ENCODE results near the gene HOXB7. TPM values are rescaled to one million over a fixed set of nuclear protein-coding genes. Genes with fewer than 3 reads are reported as not detected.

Gene HOXB7
- total RNA-seq, 4 donors from 2014 or later: 10.7 to 22.8 (median 19.0) TPM

- H3K4me3 ChIP-seq: peak overlapping the region; percentile 36 to 65 (median 56)
- peak overlapping the region; percentile 50 to 88 (median 74) for H3K27ac ChIP-seq
- peak in 2 of 3 donors; percentile 87 to 90 for DNase-seq
- peaks cover 0 to 63% (median 18%) of the 10 kb centered on the region in 4 donors for H3K4me1 ChIP-seq
- H3K27me3 ChIP-seq: no peaks in the 10 kb centered on the region
- TF ChIP-seq CTCF (IDR thresholded peaks at IDR 0.05): no peak
- peak; percentile 17 to 36 for TF ChIP-seq POLR2A (IDR thresholded peaks at IDR 0.05)
- H3K9me3 ChIP-seq: no peaks in the 10 kb centered on the region
- H3K36me3 ChIP-seq: peaks cover 0 to 16% (median 0%) of the 10 kb centered on the region in 3 donors
Measured at GRCh38 chr17:48597778-48598631, 12.8 kb downstream of the HOXB7 start.

GRCh38 chr17:48597528-48597777 is 13.4 kb downstream of the HOXB7 start:
- Histone ChIP-seq H3K27ac (peak overlapping the region; percentile 50 to 88 (median 74)), H3K4me1 (peaks cover 0 to 68% (median 18%) of the 10 kb centered on the region in 4 donors), H3K9me3 (no peaks in the 10 kb centered on the region), H3K27me3 (no peaks in the 10 kb centered on the region), H3K4me3 (peak overlapping the region; percentile 36 to 65 (median 56)), H3K36me3 (peaks cover 0 to 16% (median 0%) of the 10 kb centered on the region in 3 donors)
- no peak for DNase-seq
- TF ChIP-seq CTCF (IDR thresholded peaks at IDR 0.05): no peak
- TF ChIP-seq POLR2A (IDR thresholded peaks at IDR 0.05): no peak

GRCh38 chr17:48596735-48597527 is 13.9 kb downstream of the HOXB7 start:
- Histone ChIP-seq H3K27ac (peak overlapping the region; percentile 50 to 88 (median 74)), H3K4me1 (peaks cover 0 to 63% (median 17%) of the 10 kb centered on the region in 4 donors), H3K9me3 (no peaks in the 10 kb centered on the region), H3K36me3 (peaks cover 0 to 17% (median 0%) of the 10 kb centered on the region in 3 donors), H3K4me3 (peak overlapping the region; percentile 36 to 65 (median 56)), H3K27me3 (no peaks in the 10 kb centered on the region)
- no peak for TF ChIP-seq POLR2A (IDR thresholded peaks at IDR 0.05)
- no peak for TF ChIP-seq CTCF (IDR thresholded peaks at IDR 0.05)
- DNase-seq: peak in 1 of 3 donors; percentile 44

DNA sequence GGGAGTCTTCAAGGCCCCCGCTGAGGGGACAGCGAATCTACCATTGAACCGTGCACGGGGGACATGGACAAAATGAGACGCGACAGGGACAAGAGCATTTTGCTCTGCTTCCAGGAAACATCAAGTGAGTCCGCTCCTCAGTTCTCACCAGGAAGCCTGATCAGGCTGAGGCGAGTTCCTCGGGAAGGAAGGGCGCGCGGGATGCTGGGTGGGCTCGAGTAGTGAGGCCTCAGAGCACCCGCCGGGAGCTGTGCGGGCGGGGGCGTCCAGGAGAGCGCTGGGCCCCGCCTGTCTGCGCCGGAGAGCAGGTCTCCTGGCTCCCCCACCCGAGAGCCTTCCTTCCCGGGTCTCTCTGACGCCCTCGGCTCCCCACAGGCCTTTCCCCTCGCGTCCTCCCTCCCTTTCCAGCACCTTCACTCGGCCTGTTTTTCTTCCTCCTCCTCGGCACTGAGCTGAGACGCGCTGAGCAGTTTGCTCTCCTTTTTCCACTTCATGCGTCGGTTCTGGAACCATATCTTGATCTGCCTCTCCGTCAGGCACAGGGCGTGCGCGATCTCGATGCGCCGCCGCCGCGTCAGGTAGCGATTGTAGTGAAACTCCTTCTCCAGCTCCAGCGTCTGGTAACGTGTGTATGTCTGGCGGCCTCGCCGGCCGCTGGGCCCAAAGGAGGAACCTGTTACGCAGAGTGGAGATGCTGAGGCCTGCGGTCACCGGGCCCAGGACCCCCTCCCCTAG is 14.7 kb downstream of the HOXB7 start:
- peak in 1 of 3 donors; percentile 52 for DNase-seq
- no peaks in the 10 kb centered on the region for H3K27me3 ChIP-seq
- H3K9me3 ChIP-seq: no peaks in the 10 kb centered on the region
- TF ChIP-seq CTCF (IDR thresholded peaks at IDR 0.05) (no peak), POLR2A (IDR thresholded peaks at IDR 0.05) (no peak)
- H3K4me1 ChIP-seq: peaks cover 0 to 60% (median 17%) of the 10 kb centered on the region in 4 donors
- H3K36me3 ChIP-seq: peaks cover 0 to 25% (median 0%) of the 10 kb centered on the region in 3 donors
- peak overlapping the region; percentile 23 to 65 (median 49) for H3K4me3 ChIP-seq
- H3K27ac ChIP-seq: peak overlapping the region in 2 of 4 donors; percentile 82 to 88

All from Peyer's patch (tissue), 4 donors.